ENCODE data around the gene DPP10.

DPP10 gene

GRCh38 chr2:115838539-115838938 is 1396.1 kb downstream of the DPP10 start:
- DNase-seq (ENCODE audit: low read depth in 1 of 2, low spot score in 1 of 2): no peak

- no peak for DNase-seq (ENCODE audit: low read depth in 1 of 2, low spot score in 1 of 2)
Measured at GRCh38 chr2:115842306-115842705, 1399.9 kb downstream of the DPP10 start.

- no peak for DNase-seq (ENCODE audit: low read depth in 1 of 2, low spot score in 1 of 2)
Measured at GRCh38 chr2:115848192-115848591, 1405.8 kb downstream of the DPP10 start.

- no peak for DNase-seq (ENCODE audit: low read depth in 1 of 2, low spot score in 1 of 2)
Measured at GRCh38 chr2:115867024-115867423, 1424.6 kb downstream of the DPP10 start.

DNA sequence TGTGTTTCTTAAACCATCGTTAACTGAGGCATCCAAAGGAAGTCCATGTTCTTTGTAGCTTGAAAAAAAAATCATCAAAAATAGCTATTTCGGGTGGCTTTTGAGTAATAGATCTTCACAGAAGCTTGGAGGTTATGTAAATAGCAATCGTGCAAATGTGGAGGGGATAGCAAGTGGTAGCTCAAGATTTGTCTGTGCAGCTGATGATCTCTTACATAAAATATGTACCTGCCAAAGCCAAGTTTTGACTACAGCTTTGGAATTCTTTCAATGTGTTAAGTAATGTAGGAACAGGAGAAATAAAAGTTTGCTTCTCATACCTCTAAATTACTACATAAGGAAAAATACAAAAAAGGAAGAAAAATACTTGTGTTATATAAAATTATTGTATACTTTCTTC is 1432.0 kb downstream of the DPP10 start:
- no peak for DNase-seq (ENCODE audit: low read depth in 1 of 2, low spot score in 1 of 2)

GRCh38 chr2:115880558-115880957 is 1438.1 kb downstream of the DPP10 start:
- DNase-seq (ENCODE audit: low read depth in 1 of 2, low spot score in 1 of 2): no peak

DNA sequence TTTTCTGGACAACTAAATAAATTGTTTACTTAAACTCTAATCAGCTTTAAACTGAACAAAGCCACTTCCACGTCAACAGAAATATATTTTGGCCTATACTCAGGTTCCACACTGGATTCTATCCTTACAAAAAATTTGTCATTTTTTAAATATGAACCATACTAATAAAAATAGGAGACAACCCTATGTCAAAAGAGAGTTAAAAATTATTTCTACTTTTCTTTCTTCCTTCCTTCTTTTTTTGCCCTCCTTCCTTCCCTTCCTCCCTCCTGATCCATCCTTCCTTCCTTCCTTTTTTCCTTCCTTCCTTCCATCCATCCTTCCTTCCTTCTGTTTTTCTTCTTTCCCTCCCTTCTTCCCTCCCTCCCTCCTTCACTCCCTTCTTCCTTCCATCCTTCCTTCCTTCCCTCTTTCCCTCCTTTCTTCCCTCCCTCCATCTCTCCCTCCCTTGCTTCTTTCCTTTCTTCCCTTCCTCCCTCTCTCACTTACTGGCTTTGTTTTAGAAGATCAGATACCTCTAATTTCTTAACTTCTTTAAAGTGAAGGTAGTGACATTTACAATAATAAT is 1444.9 kb downstream of the DPP10 start:
- no peak for DNase-seq (ENCODE audit: low read depth in 1 of 2, low spot score in 1 of 2)

All from activated T-helper 1 cell treated with anti-CD3 and anti-CD28 coated beads, Interleukin-2, amount 50 U/mL, for 16 hours (primary cell).